Tibial nerve (tissue), 4 donors: ENCODE results near the gene PPAT. TPM values are rescaled to one million over a fixed set of nuclear protein-coding genes. Genes with fewer than 3 reads are reported as not detected.

Source experiments
- DNase-seq, 2 donors: peaks; one replicate each; pipeline ENCODE4 v3.0.0-alpha.2; 2019; ENCODE audit warnings: low spot score in 2 of 2
- H3K27ac ChIP-seq, 4 donors: fragments of 200-600 bp; sonication (generic) in 3 of 4; one replicate each; pipeline ENCODE4 v1.5.1; 2017 to 2019; ENCODE audit warnings: mild to moderate bottlenecking in 1 of 4
- H3K27me3 ChIP-seq, 2 donors: fragments of 200-600 bp; sonication (generic) in 1 of 2; one replicate each; pipeline versions ENCODE4 v1.5.1 to v1.6.0; 2017 to 2019
- H3K36me3 ChIP-seq, 3 donors: fragments of 200-600 bp; sonication (generic); one replicate each; pipeline ENCODE4 v1.5.1; 2018 to 2019
- H3K4me1 ChIP-seq, 4 donors: fragments of 200-600 bp; sonication (generic) in 3 of 4; one replicate each; pipeline ENCODE4 v1.5.1; 2017 to 2019
- H3K4me3 ChIP-seq, 4 donors: fragments of 200-600 bp; sonication (generic) in 3 of 4; one replicate each; pipeline ENCODE4 v1.5.1; 2017 to 2019; ENCODE audit warnings: mild to moderate bottlenecking in 1 of 4, moderate library complexity in 1 of 4
- H3K9me3 ChIP-seq, 4 donors: fragments of 200-600 bp; sonication (generic) in 3 of 4; one replicate each; pipeline ENCODE4 v1.5.1; 2017 to 2019
- CTCF ChIP-seq, 5 experiments: fragments of 200-600 bp in 3 of 5; fragments of 450-650 bp in 2 of 5; sonication (generic) in 3 of 5; IDR thresholded peaks; one replicate each; pipeline ENCODE4 v1.5.1; 2016 to 2019; ENCODE audit warnings: antibody characterized with exemption in 5 of 5, mild to moderate bottlenecking in 3 of 5, moderate library complexity in 2 of 5
- EP300 ChIP-seq, 2 donors: sonication (generic); formaldehyde crosslinking; IDR thresholded peaks; one replicate each; pipeline ENCODE4 v1.6.1; 2017; ENCODE audit warnings: antibody characterized with exemption in 2 of 2, mild to moderate bottlenecking in 1 of 2
- POLR2A ChIP-seq, 2 donors: fragments of 450-650 bp; IDR thresholded peaks; one replicate each; pipeline ENCODE4 v1.6.1; 2017; ENCODE audit warnings: antibody characterized with exemption in 2 of 2, mild to moderate bottlenecking in 2 of 2, moderate library complexity in 2 of 2
- WGBS, 2 donors: methylation state at CpG; one replicate each; pipeline ENCODE4 v1.1.5; 2018; 5-methylcytosine and 5-hydroxymethylcytosine counted together
- total RNA-seq, 4 donors: library from RNA; depleted of rRNA; stranded (reverse); fragments of >200 nt; gene quantifications; one replicate each; pipeline ENCODE4 v1.1.0, GENCODE V29; 2016

The PPAT gene
- total RNA-seq, 4 donors from 2014 or later, result 2.2 to 7.8 (median 3.8) TPM

DNA sequence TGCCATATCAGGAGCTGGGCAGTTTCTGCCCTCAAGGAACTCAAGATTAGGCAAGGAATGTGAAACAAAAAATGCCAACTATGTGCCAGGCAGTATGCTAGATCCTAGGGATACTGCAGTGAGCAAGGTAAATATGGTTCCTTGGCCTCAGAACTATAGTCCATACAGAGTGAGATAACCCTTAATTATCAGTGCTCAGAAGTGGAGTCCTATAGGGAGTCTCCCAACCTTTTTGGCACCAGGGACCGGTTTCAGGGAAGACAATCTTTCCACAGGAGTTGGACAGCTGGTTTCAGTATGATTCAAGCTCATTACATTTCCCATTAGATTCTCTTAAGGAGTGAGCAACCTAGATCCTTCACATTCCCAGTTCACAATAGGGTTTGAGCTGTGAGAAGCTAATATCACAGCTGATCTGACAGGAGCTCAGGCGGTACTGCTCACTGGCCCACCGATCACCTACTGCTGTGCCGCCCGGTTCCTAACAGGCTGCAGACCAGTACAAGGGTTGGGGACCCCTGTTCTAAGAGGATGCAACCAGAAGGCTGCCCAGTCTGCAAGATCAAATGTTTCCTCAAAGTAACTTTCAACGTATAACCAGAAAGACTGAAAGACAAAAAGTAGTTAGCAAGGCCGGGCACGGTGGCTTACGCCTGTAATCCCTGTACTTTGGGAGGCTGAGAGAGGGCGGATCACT lies 30.3 kb upstream of the PPAT start:
- peaks cover 0 to 42% (median 24%) of the 10 kb centered on the region in 4 donors for H3K4me1 ChIP-seq
- DNase-seq, result no peak
- H3K27me3 ChIP-seq, result no peaks in the 10 kb centered on the region
- H3K36me3 ChIP-seq, result peaks cover 0 to 34% (median 0%) of the 10 kb centered on the region in 3 donors
- peak overlapping the region in 2 of 4 donors; percentile 95 to 98 for H3K4me3 ChIP-seq
- no peaks in the 10 kb centered on the region for H3K9me3 ChIP-seq
- WGBS, 2 donors, result 72 to 81% methylated on average over 10 of the region's 10 CpGs
- TF ChIP-seq EP300 (IDR thresholded peaks at IDR 0.05), result no peak
- TF ChIP-seq CTCF (IDR thresholded peaks at IDR 0.05), result no peak
- no peak for TF ChIP-seq POLR2A (IDR thresholded peaks at IDR 0.05)
- no peak overlapping the region for H3K27ac ChIP-seq

GRCh38 chr4:56464581-56464980 lies 29.2 kb upstream of the PPAT start:
- peaks cover 0 to 38% (median 0%) of the 10 kb centered on the region in 3 donors for H3K36me3 ChIP-seq
- no peak overlapping the region for H3K4me3 ChIP-seq
- H3K27ac ChIP-seq, result no peak overlapping the region
- TF ChIP-seq POLR2A (IDR thresholded peaks at IDR 0.05) (no peak), EP300 (IDR thresholded peaks at IDR 0.05) (no peak)
- 70 to 74% methylated on average over 3 of the region's 3 CpGs for WGBS, 2 donors
- H3K9me3 ChIP-seq, result no peaks in the 10 kb centered on the region
- H3K27me3 ChIP-seq, result no peaks in the 10 kb centered on the region
- no peak for DNase-seq
- peaks cover 0 to 37% (median 23%) of the 10 kb centered on the region in 4 donors for H3K4me1 ChIP-seq

GRCh38 chr4:56463711-56464110 lies 28.3 kb upstream of the PPAT start:
- TF ChIP-seq CTCF (IDR thresholded peaks at IDR 0.05) (no peak), POLR2A (IDR thresholded peaks at IDR 0.05) (no peak), EP300 (IDR thresholded peaks at IDR 0.05) (no peak)

GRCh38 chr4:56462157-56462556 lies 26.7 kb upstream of the PPAT start:
- no peak for DNase-seq
- H3K36me3 ChIP-seq, result peaks cover 0 to 60% (median 0%) of the 10 kb centered on the region in 3 donors
- no peaks in the 10 kb centered on the region for H3K9me3 ChIP-seq
- TF ChIP-seq CTCF (IDR thresholded peaks at IDR 0.05), result no peak
- no peak for TF ChIP-seq EP300 (IDR thresholded peaks at IDR 0.05)
- TF ChIP-seq POLR2A (IDR thresholded peaks at IDR 0.05), result no peak
- H3K4me3 ChIP-seq, result no peak overlapping the region
- H3K4me1 ChIP-seq, result peaks cover 0 to 24% (median 18%) of the 10 kb centered on the region in 4 donors
- no peak overlapping the region for H3K27ac ChIP-seq
- no peaks in the 10 kb centered on the region for H3K27me3 ChIP-seq

More at GRCh38 chr4:56463711-56464110, 28.3 kb upstream of the PPAT start:
- no peak overlapping the region for H3K27ac ChIP-seq
- no peak for DNase-seq
- H3K4me3 ChIP-seq, result no peak overlapping the region
- H3K4me1 ChIP-seq, result peaks cover 0 to 28% (median 19%) of the 10 kb centered on the region in 4 donors
- H3K9me3 ChIP-seq, result no peaks in the 10 kb centered on the region
- H3K27me3 ChIP-seq, result no peaks in the 10 kb centered on the region
- WGBS, 2 donors, result 83 to 90% methylated on average over 5 of the region's 5 CpGs
- H3K36me3 ChIP-seq, result peaks cover 0 to 45% (median 0%) of the 10 kb centered on the region in 3 donors

GRCh38 chr4:56460085-56460484 lies 24.7 kb upstream of the PPAT start:
- no peak for TF ChIP-seq EP300 (IDR thresholded peaks at IDR 0.05)
- TF ChIP-seq CTCF (IDR thresholded peaks at IDR 0.05), result no peak
- TF ChIP-seq POLR2A (IDR thresholded peaks at IDR 0.05), result no peak
- H3K27me3 ChIP-seq, result no peaks in the 10 kb centered on the region
- H3K4me3 ChIP-seq, result no peak overlapping the region
- no peaks in the 10 kb centered on the region for H3K9me3 ChIP-seq
- peaks cover 0 to 13% (median 5%) of the 10 kb centered on the region in 4 donors for H3K4me1 ChIP-seq
- H3K27ac ChIP-seq, result no peak overlapping the region
- WGBS, 2 donors, result 72 to 74% methylated on average over 3 of the region's 3 CpGs
- no peak for DNase-seq
- H3K36me3 ChIP-seq, result peaks cover 0 to 79% (median 0%) of the 10 kb centered on the region in 3 donors
